HepG2 (cell line): ENCODE measurements around the gene SMIM12. TPM values are rescaled to one million over a fixed set of nuclear protein-coding genes. Genes with fewer than 3 reads are reported as not detected.

Experiments used
- ATAC-seq: fragments of 200-7000 bp; cut with Tn5 transposase; 3 replicates; pipeline ENCODE4 v1.9.1; 2020; ENCODE audit warnings: mild to moderate bottlenecking, moderate library complexity
- BruUV-seq: library from RNA; stranded (reverse); fragments of 400-500 nt; replicated peaks from 2 replicates; lab custom pipeline; 2021; lab: Mats Ljungman, UMichigan
- CTCF ChIA-PET: fragments of 300-600 bp; formaldehyde crosslinking; extraction: SDS; loops from one replicate; lab custom pipeline; 2021; ENCODE audit warnings: low total read pairs, inconsistent platforms, low intra/inter-chr PET ratio; lab: Yijun Ruan, JAX
- POLR2A ChIA-PET: fragments of 350-600 bp; sonication (Branson Sonifier 250); formaldehyde crosslinking; loops from one replicate; lab custom pipeline; 2020; ENCODE audit warnings: antibody characterized with exemption, inconsistent platforms; lab: Yijun Ruan, JAX
- DNase-seq: peaks from one replicate; pipeline ENCODE4 v3.0.0-alpha.2; 2015; ENCODE audit warnings: low spot score
- FAIRE-seq: peaks from 3 replicates; lab custom pipeline; 2011; peaks lifted over from hg19 to GRCh38; lab: Jason Lieb, UNC
- H2AFZ ChIP-seq: one replicate; pipeline ENCODE4 v1.6.1; 2011; ENCODE audit warnings: low read length, inconsistent platforms
- H3K27ac ChIP-seq: fragments of 300-600 bp; 3 replicates; pipeline ENCODE4 v1.8.0; 2011; ENCODE audit warnings: mixed run types, mild to moderate bottlenecking, mixed read lengths, low read length, inconsistent platforms; ENCODE audit not compliant: insufficient read depth; ENCODE audit errors: extremely low read length
- H3K27me3 ChIP-seq, 2 experiments: fragments of 200-600 bp in 1 of 2; 2 replicates in 1 of 2; 3 replicates in 1 of 2; pipeline versions ENCODE4 v1.6.0 to v1.8.0; 2011; ENCODE audit warnings: low read length in 2 of 2, mild to moderate bottlenecking in 2 of 2, moderate library complexity in 2 of 2, inconsistent platforms in 1 of 2; ENCODE audit not compliant: insufficient read depth in 2 of 2, control insufficient read depth in 1 of 2
- H3K36me3 ChIP-seq, 2 experiments: fragments of 200-600 bp in 1 of 2; replicated peaks in 1 of 2; 2 replicates in 1 of 2; 3 replicates in 1 of 2; pipeline versions ENCODE4 v1.5.1 to v1.8.0; 2011; ENCODE audit warnings: low read length in 2 of 2, inconsistent platforms in 1 of 2; ENCODE audit not compliant: insufficient read depth in 2 of 2, control insufficient read depth in 1 of 2
- H3K4me1 ChIP-seq: 2 replicates; pipeline ENCODE4 v1.5.1; 2012; ENCODE audit warnings: low read length, inconsistent platforms; ENCODE audit not compliant: insufficient read depth
- H3K4me2 ChIP-seq: 2 replicates; pipeline ENCODE4 v1.6.0; 2011; ENCODE audit warnings: low read depth, low read length, inconsistent platforms
- H3K4me3 ChIP-seq, 3 experiments: fragments of 200-600 bp in 1 of 3; sonication (generic), shearing (Covaris generic) in 1 of 3; replicated peaks in 1 of 3; 2 replicates each; pipeline ENCODE4 v1.5.1; 2011 to 2016; ENCODE audit warnings: low read length in 3 of 3, inconsistent platforms in 2 of 3, low read depth in 2 of 3, mild to moderate bottlenecking in 2 of 3, control low read depth in 1 of 3, mixed read lengths in 1 of 3; ENCODE audit not compliant: insufficient read depth in 1 of 3
- H3K79me2 ChIP-seq: one replicate; pipeline ENCODE4 v1.6.1; 2011; ENCODE audit warnings: low read length, inconsistent platforms; ENCODE audit not compliant: insufficient read depth
- H3K9ac ChIP-seq: 2 replicates; pipeline ENCODE4 v1.6.0; 2011; ENCODE audit warnings: mild to moderate bottlenecking, low read depth, low read length, inconsistent platforms; ENCODE audit not compliant: insufficient read depth
- H3K9me3 ChIP-seq: 2 replicates; pipeline ENCODE4 v1.5.1; 2012; ENCODE audit warnings: mild to moderate bottlenecking, low read length
- H4K20me1 ChIP-seq: 2 replicates; pipeline ENCODE4 v1.6.0; 2011; ENCODE audit warnings: inconsistent platforms, mild to moderate bottlenecking, low read length, moderate library complexity; ENCODE audit not compliant: insufficient read depth
- DNMT1 ChIP-seq: sonication (generic); formaldehyde crosslinking; IDR thresholded peaks from 2 replicates; pipeline ENCODE4 v1.5.1; 2020; ENCODE audit warnings: mild to moderate bottlenecking, missing genetic modification reagents
- HMGA1 ChIP-seq: sonication (generic); formaldehyde crosslinking; conservative IDR thresholded peaks from 2 replicates; pipeline ENCODE4 v1.4.0; 2020; ENCODE audit warnings: missing genetic modification reagents
- KDM6A ChIP-seq: IDR thresholded peaks from 2 replicates; pipeline ENCODE4 v1.6.1; 2016; ENCODE audit warnings: low read depth
- MTF2 ChIP-seq: sonication (generic); formaldehyde crosslinking; IDR thresholded peaks from 2 replicates; pipeline ENCODE4 v1.5.0; 2020; ENCODE audit warnings: missing genetic modification reagents, borderline replicate concordance
- RBM22 ChIP-seq: fragments of 200-400 bp; formaldehyde crosslinking; optimal IDR thresholded peaks from 2 replicates; pipeline ENCODE3; 2017; ENCODE audit warnings: mild to moderate bottlenecking, low read length, moderate library complexity
- SIX1 ChIP-seq: sonication (generic); formaldehyde crosslinking; IDR thresholded peaks from 2 replicates; pipeline ENCODE4 v1.4.0; 2020; ENCODE audit warnings: missing genetic modification reagents, borderline replicate concordance
- SIX4 ChIP-seq: sonication (generic); formaldehyde crosslinking; IDR thresholded peaks from 2 replicates; pipeline ENCODE4 v1.4.0; 2020; ENCODE audit warnings: missing genetic modification reagents
- YEATS4 ChIP-seq: sonication (generic); formaldehyde crosslinking; IDR thresholded peaks from 2 replicates; pipeline ENCODE4 v1.4.0; 2020; ENCODE audit warnings: missing genetic modification reagents, borderline replicate concordance
- ZBTB38 ChIP-seq: sonication (generic); formaldehyde crosslinking; IDR thresholded peaks from 2 replicates; pipeline ENCODE4 v1.5.1; 2020; ENCODE audit warnings: mild to moderate bottlenecking, missing genetic modification reagents
- ZNF362 ChIP-seq: sonication (generic); formaldehyde crosslinking; IDR thresholded peaks from 2 replicates; pipeline ENCODE4 v1.4.0; 2020; ENCODE audit warnings: missing genetic modification reagents, mild to moderate bottlenecking, borderline replicate concordance
- ZNF569 ChIP-seq: sonication (generic); formaldehyde crosslinking; IDR thresholded peaks from 2 replicates; pipeline ENCODE4 v1.5.0; 2020; ENCODE audit warnings: mild to moderate bottlenecking, missing genetic modification reagents, moderate library complexity, borderline replicate concordance
- ZNF772 ChIP-seq: sonication (generic); formaldehyde crosslinking; IDR thresholded peaks from 2 replicates; pipeline ENCODE4 v1.5.0; 2020; ENCODE audit warnings: mild to moderate bottlenecking, missing genetic modification reagents
- ZNF777 ChIP-seq: sonication (generic); formaldehyde crosslinking; IDR thresholded peaks from 2 replicates; pipeline ENCODE4 v1.4.0; 2020; ENCODE audit warnings: missing genetic modification reagents
- ZNF792 ChIP-seq: IDR thresholded peaks from 2 replicates; pipeline ENCODE4 v1.6.1; 2016
- WGBS: methylation state at CpG from one replicate; pipeline ENCODE4 v1.1.6; 2017; ENCODE audit warnings: low lambda C conversion rate; 5-methylcytosine and 5-hydroxymethylcytosine counted together
- in situ Hi-C: cut with HindIII; loops from 2 replicates; pipeline ENCODE4 v1.10.0; 2017; ENCODE audit warnings: low pct_unique_long_range_greater_than_20kb; ENCODE audit not compliant: extremely low pct_ligation_motif_present
- intact Hi-C: fragments of 100-400 bp; cut with micrococcal nuclease; formaldehyde crosslinking; loops from one replicate; pipeline ENCODE4 v1.10.0; 2022; ENCODE audit not compliant: unreplicated experiment
- polyA plus RNA-seq, 8 experiments: library from polyadenylated mRNA; depleted of rRNA in 3 of 8; stranded (reverse) in 7 of 8; unstranded in 1 of 8; fragments of >200 nt; fragmentation: Illumina TruSeq in 4 of 8; extraction: Trizol in 4 of 8; gene quantifications; 2 replicates each; pipeline versions ENCODE4 v1.2.1 to v1.2.3, GENCODE V29; 2011 to 2016; ENCODE audit warnings: low read depth in 4 of 8, missing spikeins in 1 of 8, mixed read lengths in 1 of 8; ENCODE audit not compliant: insufficient read depth in 1 of 8
- total RNA-seq, 5 experiments: library from RNA; depleted of rRNA; stranded (reverse); fragments of >200 nt; fragmentation: Illumina TruSeq; extraction: Trizol; gene quantifications; 2 replicates each; pipeline ENCODE4 v1.2.3, GENCODE V29; 2016; ENCODE audit warnings: low read depth in 1 of 5

SMIM12 gene
- total and polyA plus RNA-seq, 2 of the 13 experiments (the other 11 are each of a cell fraction or from before 2014, with no cell fraction given), result 20.1 to 41.3 TPM

GRCh38 chr1:34885405-34886247 is 26.1 kb upstream of the SMIM12 start:
- Histone ChIP-seq H3K4me3 (peak overlapping the region in 2 of 3 experiments; percentile 27 to 59; a peak in 1 of 6 replicates), H3K9ac (no peak overlapping the region), H3K9me3 (no peaks in the 10 kb centered on the region), H3K27ac (no peak overlapping the region), H3K4me2 (peak overlapping the region; percentile 57), H3K79me2 (no peaks in the 10 kb centered on the region), H2AFZ (no peak overlapping the region), H3K4me1 (no peaks in the 10 kb centered on the region; the same call in 1 of the 2 replicates), H4K20me1 (no peaks in the 10 kb centered on the region), H3K36me3 (no peaks in the 10 kb centered on the region), H3K27me3 (peaks cover 3 to 40% of the 10 kb centered on the region in 2 experiments; a peak in 3 of 5 replicates)
- no TSS peak for BruUV-seq
- intact Hi-C loops (no loop called here), in situ Hi-C loops (no loop called here)
- DNase-seq (no peak), ATAC-seq (peak; percentile 72), FAIRE-seq (no peak)
- WGBS, result 31% methylated on average over 26 of the region's 80 CpGs
- TF ChIP-seq RBM22 (no peak), ZNF569 (CRISPR knock-in tag) (no peak), DNMT1 (CRISPR knock-in tag) (peak; percentile 55; the same call in 1 of the 2 replicates), ZNF362 (CRISPR knock-in tag) (no peak), ZBTB38 (CRISPR knock-in tag) (0 out of 2 replicates have a peak, but pooled peaks have one; percentile 18), SIX4 (CRISPR knock-in tag) (no peak), KDM6A (CRISPR knock-in tag) (no peak), YEATS4 (CRISPR knock-in tag) (0 out of 2 replicates have a peak, but pooled peaks have one; percentile 25), MTF2 (no peak), ZNF777 (CRISPR knock-in tag) (peak; percentile 77; the same call in 1 of the 2 replicates), ZNF772 (CRISPR knock-in tag) (no peak), ZNF792 (no peak), SIX1 (CRISPR knock-in tag) (no peak), HMGA1 (CRISPR knock-in tag) (no peak)
- CTCF ChIA-PET, result interaction anchor here (1.2 to 1.8 kb wide), 2 partner anchors 33 to 99 kb away, joined by 3 to 4 read pairs; no protein-coding TSS in a partner anchor
- POLR2A ChIA-PET, result interaction anchor here (0.7 kb wide), 1 partner anchor 26 kb away, joined by 3 read pairs; the partner anchor contains the start of gene SMIM12
